ENCODE data around the gene ZNF609.

The ZNF609 gene

GRCh38 chr15:64678126-64678819 lies 217.9 kb downstream of the ZNF609 start:
- H3K4me3 ChIP-seq (ENCODE audit: control insufficient read depth, low read depth, low read length), result no peak overlapping the region
- no peak for TF ChIP-seq CTCF (conservative IDR thresholded peaks at IDR 0.05; ENCODE audit: control insufficient read depth, insufficient read depth, low read depth, low read length)
- no peak for DNase-seq (ENCODE audit: low read depth)

GRCh38 chr15:64680097-64680496 lies 219.7 kb downstream of the ZNF609 start:
- TF ChIP-seq CTCF (conservative IDR thresholded peaks at IDR 0.05; ENCODE audit: control insufficient read depth, insufficient read depth, low read depth, low read length), result no peak
- no peak overlapping the region for H3K4me3 ChIP-seq (ENCODE audit: control insufficient read depth, low read depth, low read length)
- no peak for DNase-seq (ENCODE audit: low read depth)

GRCh38 chr15:64681424-64682024 lies 221.1 kb downstream of the ZNF609 start:
- peak; percentile 51 for TF ChIP-seq CTCF (conservative IDR thresholded peaks at IDR 0.05; ENCODE audit: control insufficient read depth, insufficient read depth, low read depth, low read length)
- DNase-seq (ENCODE audit: low read depth), result peak; percentile 69
- H3K4me3 ChIP-seq (ENCODE audit: control insufficient read depth, low read depth, low read length), result no peak overlapping the region

GRCh38 chr15:64682255-64682654 lies 221.9 kb downstream of the ZNF609 start:
- TF ChIP-seq CTCF (conservative IDR thresholded peaks at IDR 0.05; ENCODE audit: control insufficient read depth, insufficient read depth, low read depth, low read length), result no peak
- no peak overlapping the region for H3K4me3 ChIP-seq (ENCODE audit: control insufficient read depth, low read depth, low read length)
- no peak for DNase-seq (ENCODE audit: low read depth)

- no peak for TF ChIP-seq CTCF (conservative IDR thresholded peaks at IDR 0.05; ENCODE audit: control insufficient read depth, insufficient read depth, low read depth, low read length)
- DNase-seq (ENCODE audit: low read depth), result no peak
- no peak overlapping the region for H3K4me3 ChIP-seq (ENCODE audit: control insufficient read depth, low read depth, low read length)
These were observed 223.0 kb downstream of the ZNF609 start for GRCh38 chr15:64683378-64683777.

GRCh38 chr15:64685230-64685888 lies 225.0 kb downstream of the ZNF609 start:
- no peak for DNase-seq (ENCODE audit: low read depth)
- no peak for TF ChIP-seq CTCF (conservative IDR thresholded peaks at IDR 0.05; ENCODE audit: control insufficient read depth, insufficient read depth, low read depth, low read length)
- no peak overlapping the region for H3K4me3 ChIP-seq (ENCODE audit: control insufficient read depth, low read depth, low read length)

Measured in fibroblast of mammary gland (primary cell).